Fibroblast of mammary gland (primary cell): Measurements from ENCODE around the gene DYRK1A.

Source experiments
- DNase-seq: peaks from one replicate; pipeline ENCODE4 v3.0.0-alpha.2; 2010; ENCODE audit warnings: low read depth
- H3K4me3 ChIP-seq: 2 replicates; pipeline ENCODE4 v1.5.1; 2011; ENCODE audit warnings: low read depth, mild to moderate bottlenecking, low read length, moderate library complexity; ENCODE audit not compliant: control insufficient read depth
- TF ChIP-seq, protein P1 (sequence below): conservative IDR thresholded peaks from 2 replicates; pipeline ENCODE4 v1.5.1; 2011; ENCODE audit warnings: low read depth, low read length, inconsistent platforms; ENCODE audit not compliant: control insufficient read depth, insufficient read depth

The DYRK1A gene

DNA sequence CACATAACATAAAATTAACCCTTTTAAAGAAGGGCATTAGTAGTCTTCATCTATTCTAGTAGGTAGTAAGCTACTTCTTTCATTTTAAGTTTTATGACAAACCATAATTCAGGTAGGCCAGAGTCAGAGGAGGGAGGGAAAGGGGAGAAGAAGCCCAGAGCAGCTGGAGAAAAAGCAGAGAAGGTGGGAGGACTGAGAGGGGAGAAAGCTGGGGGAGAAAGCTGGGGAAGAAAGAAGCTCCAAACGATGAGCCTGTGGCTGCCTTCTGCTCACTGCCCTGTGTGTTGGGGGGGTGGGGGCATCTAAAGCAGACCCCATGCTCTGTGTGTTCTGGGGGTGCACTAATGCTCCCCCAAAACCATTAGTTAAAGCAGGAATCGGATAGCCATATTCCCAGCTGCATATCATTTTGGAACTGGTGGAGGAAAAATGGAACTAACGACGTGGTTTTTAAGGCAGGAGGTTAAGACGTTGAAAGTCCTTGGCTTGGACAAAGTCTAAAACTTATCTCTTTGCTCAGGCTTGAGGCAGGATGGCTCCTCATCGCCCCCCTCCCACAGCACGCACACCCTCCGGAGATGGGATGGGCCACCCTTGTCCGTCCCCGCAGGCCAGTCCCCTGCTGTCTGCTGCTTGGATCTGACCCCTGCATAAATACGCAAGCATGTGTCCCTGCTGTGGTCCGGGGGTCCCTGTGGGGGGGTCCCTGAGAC, 184.2 kb downstream of the DYRK1A start:
- no peak overlapping the region for H3K4me3 ChIP-seq
- TF ChIP-seq, protein P1, sequence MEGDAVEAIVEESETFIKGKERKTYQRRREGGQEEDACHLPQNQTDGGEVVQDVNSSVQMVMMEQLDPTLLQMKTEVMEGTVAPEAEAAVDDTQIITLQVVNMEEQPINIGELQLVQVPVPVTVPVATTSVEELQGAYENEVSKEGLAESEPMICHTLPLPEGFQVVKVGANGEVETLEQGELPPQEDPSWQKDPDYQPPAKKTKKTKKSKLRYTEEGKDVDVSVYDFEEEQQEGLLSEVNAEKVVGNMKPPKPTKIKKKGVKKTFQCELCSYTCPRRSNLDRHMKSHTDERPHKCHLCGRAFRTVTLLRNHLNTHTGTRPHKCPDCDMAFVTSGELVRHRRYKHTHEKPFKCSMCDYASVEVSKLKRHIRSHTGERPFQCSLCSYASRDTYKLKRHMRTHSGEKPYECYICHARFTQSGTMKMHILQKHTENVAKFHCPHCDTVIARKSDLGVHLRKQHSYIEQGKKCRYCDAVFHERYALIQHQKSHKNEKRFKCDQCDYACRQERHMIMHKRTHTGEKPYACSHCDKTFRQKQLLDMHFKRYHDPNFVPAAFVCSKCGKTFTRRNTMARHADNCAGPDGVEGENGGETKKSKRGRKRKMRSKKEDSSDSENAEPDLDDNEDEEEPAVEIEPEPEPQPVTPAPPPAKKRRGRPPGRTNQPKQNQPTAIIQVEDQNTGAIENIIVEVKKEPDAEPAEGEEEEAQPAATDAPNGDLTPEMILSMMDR = no peak
- no peak for DNase-seq

DNA sequence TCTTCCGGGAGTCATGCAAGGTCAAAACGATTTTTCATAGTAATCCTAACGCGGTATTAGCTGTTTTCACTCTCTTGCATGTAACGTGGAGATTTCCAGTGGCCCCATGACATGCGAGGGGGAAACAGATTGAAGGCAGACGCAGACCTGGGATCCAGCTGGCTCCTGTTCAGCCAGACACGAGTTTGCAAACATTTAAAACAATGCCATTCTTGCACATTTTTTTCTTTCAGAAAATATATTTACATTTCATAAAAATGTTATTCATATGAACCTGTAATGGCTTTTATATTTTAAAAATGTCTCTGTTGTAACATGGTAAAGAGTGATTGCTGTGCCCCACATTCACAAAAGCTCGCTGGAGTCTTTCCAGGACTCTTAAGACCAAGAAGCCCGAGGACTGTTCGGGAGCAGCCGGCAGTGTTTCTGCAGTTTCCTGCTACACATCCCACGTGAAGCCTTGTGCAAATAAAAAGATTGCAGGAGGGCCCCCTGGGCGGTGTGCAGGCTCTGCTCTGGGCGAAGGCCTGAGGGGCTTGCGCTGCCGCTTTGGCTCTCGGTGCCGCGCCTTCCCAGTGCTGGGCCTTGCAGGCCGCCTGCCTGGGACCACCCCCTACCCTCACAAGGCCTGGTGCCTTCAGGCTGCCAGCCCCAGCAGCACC, 184.9 kb downstream of the DYRK1A start:
- TF ChIP-seq, protein P1 = no peak
- H3K4me3 ChIP-seq = no peak overlapping the region
- DNase-seq = no peak

DNA sequence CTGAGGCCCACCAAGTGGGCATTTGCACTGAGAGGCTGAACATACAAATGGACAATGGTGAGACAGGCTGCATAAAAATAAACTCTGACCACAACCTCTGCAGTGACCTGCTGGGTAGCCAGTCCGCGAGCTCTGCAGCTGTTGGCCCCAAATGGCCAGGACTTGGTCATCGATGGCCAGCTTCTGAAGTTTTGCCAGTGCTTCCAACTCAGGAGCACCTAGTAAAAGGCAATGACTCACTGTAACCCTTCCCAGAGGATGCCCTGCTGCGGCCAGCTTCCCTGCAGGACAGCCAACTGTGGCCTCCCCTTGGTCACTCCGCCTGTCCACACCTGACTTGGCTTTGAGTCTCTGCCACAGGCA, 185.4 kb downstream of the DYRK1A start:
- TF ChIP-seq, protein P1 = no peak
- H3K4me3 ChIP-seq = no peak overlapping the region
- no peak for DNase-seq

DNA sequence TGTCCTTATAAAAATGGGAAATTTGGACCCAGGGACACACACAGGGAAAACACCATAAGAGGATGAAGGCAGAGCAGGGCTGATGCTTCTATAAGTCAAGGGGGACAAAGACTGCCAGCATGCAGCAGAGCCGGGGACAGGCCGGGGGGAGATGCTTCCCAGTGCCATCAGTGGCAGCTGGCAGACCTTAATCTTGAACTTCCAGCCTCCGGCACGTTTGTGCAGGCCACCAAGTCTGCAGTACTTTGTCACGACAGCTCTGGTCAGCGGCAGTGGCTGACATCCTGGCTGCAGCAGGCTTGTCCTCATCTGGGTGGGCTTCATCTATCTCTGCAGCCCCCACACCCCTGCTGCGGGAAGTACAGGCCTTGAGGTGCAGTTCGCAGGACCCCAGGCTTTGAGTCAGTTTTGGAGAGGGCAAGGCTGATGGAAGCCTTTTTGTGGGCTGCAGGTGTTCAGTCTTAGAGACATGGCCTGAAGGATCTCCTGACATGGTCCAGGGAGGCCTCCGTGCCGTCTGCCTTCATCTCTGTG, 186.0 kb downstream of the DYRK1A start:
- TF ChIP-seq, protein P1 = no peak
- no peak overlapping the region for H3K4me3 ChIP-seq
- DNase-seq = no peak

DNA sequence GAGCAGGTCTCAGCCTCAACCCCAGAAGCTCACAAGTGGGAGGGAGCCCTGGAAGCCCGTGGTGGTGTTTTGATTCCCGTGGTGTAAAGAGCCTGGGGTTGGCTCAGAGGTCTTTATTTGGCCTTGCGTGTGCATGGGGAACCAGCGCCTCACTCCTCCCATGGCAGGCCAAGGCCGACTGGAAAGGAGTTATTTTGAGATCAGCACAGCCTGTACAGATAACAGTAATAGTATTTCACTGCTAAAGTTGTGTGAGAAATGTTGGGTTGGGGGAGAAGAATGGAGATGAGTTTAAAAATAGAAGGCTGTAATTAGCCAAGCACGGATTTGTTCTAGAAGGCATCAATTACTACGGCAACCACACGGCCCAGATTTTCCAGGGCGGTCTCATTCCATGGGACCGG, 186.5 kb downstream of the DYRK1A start:
- no peak for DNase-seq
- H3K4me3 ChIP-seq = no peak overlapping the region
- TF ChIP-seq, protein P1 = no peak

DNA sequence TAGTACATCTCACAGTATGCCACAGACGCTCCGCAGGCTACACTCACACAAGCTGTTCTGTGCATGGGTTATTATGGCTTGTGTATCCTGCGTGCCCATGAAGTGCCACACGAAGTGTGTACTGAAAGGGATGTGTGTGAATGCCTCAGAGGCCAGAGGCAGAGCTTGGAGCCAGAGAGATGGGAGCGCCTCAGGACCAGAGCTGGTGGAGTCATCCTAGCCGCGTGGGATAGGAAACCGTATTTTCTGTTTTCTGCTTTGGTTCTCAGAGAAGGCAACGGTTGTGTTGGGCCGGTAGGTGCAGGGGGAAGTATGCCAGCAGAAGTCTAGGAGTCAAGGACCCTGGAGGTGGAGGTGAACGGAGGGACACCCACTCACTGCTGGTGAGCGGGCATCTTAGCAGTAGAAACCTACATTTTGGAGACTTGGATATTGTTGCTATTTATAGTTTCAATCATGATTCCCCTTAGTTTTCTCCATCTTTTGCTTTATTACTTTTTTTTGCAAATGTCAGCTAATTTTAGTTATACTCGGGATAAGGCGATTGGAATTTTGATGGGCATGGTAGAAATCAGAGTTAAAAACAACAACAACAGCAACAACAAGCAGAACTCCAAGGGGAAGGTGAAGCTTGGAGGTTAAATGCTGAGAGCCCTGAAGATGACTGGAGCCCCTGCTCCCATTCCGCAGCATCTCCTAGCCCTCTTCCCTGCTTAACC, 188.2 kb downstream of the DYRK1A start:
- no peak overlapping the region for H3K4me3 ChIP-seq
- TF ChIP-seq, protein P1 = no peak
- DNase-seq = no peak
